8988T (cell line): ENCODE measurements around the gene SLIT1.

Experiments used
- DNase-seq: peaks from one replicate; pipeline ENCODE4 v3.0.0; 2011

Gene SLIT1

DNA sequence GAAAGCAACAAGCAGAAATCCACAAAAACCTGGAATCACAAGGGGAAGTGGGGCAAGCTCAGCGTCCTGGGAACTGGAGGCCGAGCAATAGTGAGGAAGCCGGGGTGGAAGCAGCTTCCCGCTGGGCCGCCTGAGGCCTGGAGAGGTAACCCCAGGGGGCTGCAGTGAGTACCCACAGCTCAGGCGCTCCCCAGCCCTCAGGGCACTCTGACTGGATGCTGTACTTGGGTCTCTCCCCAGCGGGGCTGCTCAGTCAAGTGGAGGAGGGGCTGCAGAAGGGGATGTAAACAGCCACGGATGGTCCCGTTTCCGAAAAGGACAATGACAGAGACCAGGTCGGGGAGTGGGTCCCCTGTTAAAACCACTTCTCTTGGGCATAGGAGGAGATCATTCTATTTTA is 50.3 kb downstream of the SLIT1 start:
- no peak for DNase-seq

DNA sequence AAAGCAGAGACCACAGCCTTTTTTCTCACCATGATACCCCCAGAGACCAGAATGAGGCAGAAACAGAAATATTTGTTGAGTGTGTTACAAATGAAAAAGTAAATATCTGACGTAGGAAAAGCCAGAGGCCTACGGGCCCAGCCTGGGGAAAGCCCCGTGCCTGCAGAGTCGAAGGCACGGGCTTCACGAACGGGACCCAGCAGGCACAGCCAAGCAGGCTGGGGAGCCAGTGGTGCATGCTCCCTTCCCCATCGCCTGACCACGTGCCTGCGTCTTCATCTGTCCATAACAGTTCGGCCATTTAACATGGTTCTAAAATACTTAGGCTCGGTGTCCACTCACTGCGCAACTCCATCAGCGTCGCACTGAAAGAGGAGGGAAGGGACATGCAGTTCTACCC is 50.8 kb downstream of the SLIT1 start:
- no peak for DNase-seq

- DNase-seq = no peak
Measured at GRCh38 chr10:97134110-97134509, 51.6 kb downstream of the SLIT1 start.

- no peak for DNase-seq
Measured at GRCh38 chr10:97132273-97132672, 53.5 kb downstream of the SLIT1 start.

- no peak for DNase-seq
Measured at GRCh38 chr10:97131666-97132065, 54.1 kb downstream of the SLIT1 start.

GRCh38 chr10:97131181-97131628 is 54.6 kb downstream of the SLIT1 start:
- no peak for DNase-seq

DNA sequence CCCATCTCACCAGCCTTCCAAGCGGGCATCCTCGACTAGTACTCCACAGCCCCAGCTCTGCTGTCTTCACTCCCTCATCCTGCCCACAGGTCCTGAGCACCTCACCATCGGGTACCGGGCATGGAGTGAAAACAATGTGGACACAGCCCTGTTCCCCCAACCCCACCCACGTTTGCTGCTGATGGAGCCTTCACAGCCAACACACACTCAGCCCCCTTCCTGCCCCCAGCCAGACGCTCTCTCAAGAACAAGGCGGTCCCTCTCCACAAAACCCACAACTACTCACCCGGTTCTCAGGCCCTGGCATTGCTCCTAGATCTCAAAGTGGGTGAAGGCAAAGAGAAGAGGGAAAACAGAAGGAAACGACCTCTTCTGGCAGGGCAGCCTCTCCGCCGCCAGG is 56.1 kb downstream of the SLIT1 start:
- no peak for DNase-seq

- DNase-seq = no peak
Measured at GRCh38 chr10:97128516-97129154, 57.1 kb downstream of the SLIT1 start.

GRCh38 chr10:97128039-97128492 is 57.7 kb downstream of the SLIT1 start:
- DNase-seq = no peak

- no peak for DNase-seq
Measured at GRCh38 chr10:97127509-97127908, 58.2 kb downstream of the SLIT1 start.

- no peak for DNase-seq
Measured at GRCh38 chr10:97124211-97124610, 61.5 kb downstream of the SLIT1 start.

DNA sequence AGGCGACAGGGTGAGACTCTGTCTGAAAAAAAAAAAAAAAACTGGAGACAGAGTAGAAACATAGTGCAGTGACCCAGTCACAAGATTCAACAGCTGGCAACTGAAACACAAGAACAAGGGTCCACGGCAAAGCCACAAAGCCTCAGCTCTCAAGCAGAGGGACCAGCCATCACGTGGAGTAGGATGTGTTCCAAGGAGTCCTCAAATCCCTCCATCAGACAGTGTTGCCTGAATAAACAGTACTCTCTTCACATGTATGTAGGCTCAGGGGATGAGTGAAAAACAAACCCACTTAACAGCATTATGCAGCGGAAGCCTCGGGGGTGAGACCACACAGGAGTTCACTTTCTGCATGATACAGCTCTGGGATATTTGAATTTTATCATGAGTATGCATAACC is 62.0 kb downstream of the SLIT1 start:
- no peak for DNase-seq

GRCh38 chr10:97121041-97121440 is 64.7 kb downstream of the SLIT1 start:
- no peak for DNase-seq

GRCh38 chr10:97120370-97120769 is 65.4 kb downstream of the SLIT1 start:
- DNase-seq = no peak

DNA sequence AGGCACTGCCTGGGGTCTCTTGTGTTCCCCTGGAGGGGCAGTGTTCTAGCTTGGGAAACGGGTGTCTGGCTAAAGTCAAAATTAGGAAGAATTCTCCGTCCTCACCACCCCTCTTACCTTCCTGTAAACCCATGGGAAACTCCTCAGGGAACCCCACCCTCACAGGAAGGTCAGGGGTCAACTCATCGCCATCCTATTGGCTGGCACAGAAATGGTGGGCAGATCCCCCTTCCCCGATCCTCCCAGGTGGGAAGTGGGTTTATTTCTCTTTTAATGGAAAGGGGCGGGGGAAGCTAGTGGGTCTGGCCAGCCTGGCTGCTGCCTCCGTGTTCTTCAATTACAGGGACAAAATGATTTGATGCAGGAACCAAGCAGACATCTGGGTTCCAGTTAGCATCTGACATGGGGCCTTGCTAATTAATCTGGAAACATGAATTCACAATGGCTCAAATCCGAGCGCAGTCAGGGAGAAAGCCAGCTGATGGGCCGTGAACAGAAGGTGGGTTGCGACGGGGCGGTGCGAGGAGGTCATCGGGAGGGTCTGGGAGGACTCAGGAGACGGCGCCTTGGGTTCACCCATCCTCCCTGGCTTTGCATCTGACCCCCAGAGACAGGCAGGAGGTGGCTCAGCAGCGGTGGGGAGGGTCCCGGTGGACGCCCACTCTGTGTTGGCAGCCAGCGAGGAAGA is 66.6 kb downstream of the SLIT1 start:
- no peak for DNase-seq

DNA sequence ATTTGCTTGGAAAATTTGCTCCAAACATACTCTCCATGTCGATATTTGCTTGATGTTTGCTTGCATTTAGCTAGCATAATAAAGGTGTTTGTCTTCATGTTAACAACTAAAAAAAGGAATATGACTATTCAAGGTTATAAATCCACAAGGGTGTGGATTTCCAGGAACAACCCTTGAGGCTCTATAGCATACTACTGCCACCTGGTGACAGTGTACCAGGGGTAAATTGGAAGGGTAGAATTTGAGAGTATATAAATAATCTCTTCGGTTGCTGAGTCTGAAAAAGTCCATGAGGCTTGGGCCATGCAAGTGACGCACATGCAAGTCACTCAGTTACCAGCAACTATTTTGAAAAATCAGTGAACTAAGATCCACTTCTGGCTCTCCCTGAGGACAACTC is 68.4 kb downstream of the SLIT1 start:
- no peak for DNase-seq

DNA sequence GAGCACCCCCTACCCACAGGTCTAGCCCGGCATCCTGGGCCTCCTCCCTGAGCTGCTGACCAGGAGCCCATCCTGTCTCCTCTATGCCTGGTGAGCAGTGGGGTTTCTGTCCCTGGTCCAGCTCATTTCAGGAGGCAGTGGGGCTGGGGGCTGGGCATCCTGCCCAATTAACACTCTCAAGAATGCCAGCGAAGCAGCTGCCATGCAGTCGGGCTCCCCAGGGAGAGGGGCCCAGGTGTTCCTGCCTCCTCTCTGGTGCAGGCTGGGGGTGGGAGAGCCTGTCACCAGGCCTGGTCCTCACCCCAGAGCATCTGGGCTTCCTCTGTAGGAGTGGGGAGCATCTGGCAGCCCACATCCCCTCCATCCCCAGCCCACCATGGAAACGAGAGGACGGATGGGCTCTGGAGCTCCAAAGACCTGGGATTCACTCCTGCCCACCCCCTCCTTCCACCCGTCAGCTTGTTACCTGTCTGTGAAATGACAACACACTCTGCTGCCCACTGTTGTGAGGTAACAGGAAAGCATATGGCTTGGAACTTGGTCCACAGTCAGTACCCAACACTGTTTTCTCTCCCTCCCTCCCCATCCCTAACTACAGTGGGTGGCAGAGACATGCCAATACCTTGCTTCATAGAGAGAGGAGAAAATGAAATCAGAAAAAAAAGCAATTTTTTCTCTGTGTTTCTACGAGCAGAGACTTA is 69.1 kb downstream of the SLIT1 start:
- DNase-seq = no peak

GRCh38 chr10:97115846-97116245 is 69.9 kb downstream of the SLIT1 start:
- no peak for DNase-seq

GRCh38 chr10:97111615-97112014 is 74.1 kb downstream of the SLIT1 start:
- no peak for DNase-seq

DNA sequence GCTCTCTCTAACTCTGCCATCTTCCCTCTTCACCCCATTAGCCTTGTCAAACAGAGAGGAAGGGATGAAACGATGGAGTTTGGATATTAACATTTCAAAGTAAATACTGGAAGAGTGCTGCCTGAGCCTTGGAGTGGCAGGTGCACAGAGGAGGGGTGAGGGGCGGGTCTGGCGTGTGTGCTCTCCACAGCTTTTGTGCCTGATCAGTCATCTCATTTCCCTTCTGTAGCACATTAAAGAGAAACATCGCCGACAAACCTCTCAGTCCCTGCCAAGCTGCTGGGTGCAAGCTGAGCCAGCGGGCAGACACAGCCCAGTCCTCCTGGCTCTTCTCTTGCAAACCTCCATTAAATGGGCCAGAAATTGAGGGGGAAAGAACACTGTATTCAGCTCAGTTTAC is 76.2 kb downstream of the SLIT1 start:
- no peak for DNase-seq

DNA sequence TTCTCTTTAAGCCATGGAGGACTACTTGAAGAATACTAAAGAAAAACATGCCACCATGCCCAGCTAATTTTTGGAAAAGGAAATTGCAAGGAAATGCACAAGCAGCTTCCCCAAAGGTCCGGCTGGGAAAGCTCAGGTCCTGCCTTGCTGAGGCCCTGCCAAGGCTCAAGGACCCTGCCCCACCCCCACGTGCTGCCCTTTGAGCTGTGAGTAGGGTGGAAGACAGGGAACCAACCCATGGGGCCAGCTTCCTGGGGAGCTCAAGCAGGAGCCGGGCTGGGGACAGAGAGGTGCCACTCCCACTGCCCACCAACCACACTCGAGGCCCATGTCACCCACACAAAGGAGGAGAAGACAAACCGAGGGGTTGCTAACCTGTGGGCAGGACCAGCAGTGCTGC is 78.2 kb downstream of the SLIT1 start:
- no peak for DNase-seq

- no peak for DNase-seq
Measured at GRCh38 chr10:97106207-97106606, 79.6 kb downstream of the SLIT1 start.

DNA sequence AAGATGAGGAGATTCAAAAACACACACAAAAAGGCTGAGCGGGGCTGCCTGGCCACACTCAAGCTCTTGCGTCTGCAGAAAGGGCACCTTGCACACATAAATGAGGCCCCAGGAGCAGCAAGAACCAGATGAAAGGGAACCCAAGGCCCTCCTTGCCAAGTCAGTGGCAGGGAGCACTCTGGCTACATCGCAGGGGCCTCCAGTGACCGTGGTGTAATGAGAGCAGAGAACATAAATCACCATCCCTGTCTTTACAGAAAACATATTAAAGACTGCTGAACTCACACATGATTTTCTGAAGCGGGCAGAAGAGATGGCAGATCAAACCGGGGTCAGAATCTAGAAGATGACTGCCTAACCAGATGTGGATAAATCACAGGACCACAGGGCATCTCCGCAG is 80.5 kb downstream of the SLIT1 start:
- no peak for DNase-seq
